HG03175 (cell line): ENCODE measurements around the gene TTYH3.
"Not testable (repeated sequence)": the region's sequence is repeated elsewhere in the genome, so short reads cannot be mapped to it uniquely, and the experiment has no call there.

Source experiments
- ATAC-seq: cut with Tn5 transposase; IDR thresholded peaks from one replicate; pipeline ENCODE4 v1.9.1; 2021; ENCODE audit warnings: mild to moderate bottlenecking, moderate library complexity; ENCODE audit not compliant: unreplicated experiment

TTYH3 gene

GRCh38 chr7:2680792-2681490 is 49.2 kb downstream of the TTYH3 start:
- ATAC-seq = no peak

GRCh38 chr7:2681929-2682799 is 50.4 kb downstream of the TTYH3 start:
- no peak for ATAC-seq

GRCh38 chr7:2684501-2684900 is 52.7 kb downstream of the TTYH3 start:
- no peak for ATAC-seq

- ATAC-seq = no peak
Observed at GRCh38 chr7:2686101-2686500, 54.3 kb downstream of the TTYH3 start.

GRCh38 chr7:2687338-2687869 is 55.6 kb downstream of the TTYH3 start:
- no peak for ATAC-seq

- ATAC-seq = no peak
Observed at GRCh38 chr7:2687881-2688318, 56.1 kb downstream of the TTYH3 start, which contains the start of gene AMZ1. Gene AMZ1, plus strand, starts transcription at chr7:2688202. Its CDS starts 12,250 bp downstream, at chr7:2700452.

- peak; percentile 79 for ATAC-seq
Observed at GRCh38 chr7:2688409-2689342, 56.9 kb downstream of the TTYH3 start.

- no peak for ATAC-seq
Observed at GRCh38 chr7:2689343-2689847, 57.6 kb downstream of the TTYH3 start.

GRCh38 chr7:2689951-2690705 is 58.3 kb downstream of the TTYH3 start:
- no peak for ATAC-seq

- ATAC-seq = no peak
Observed at GRCh38 chr7:2691011-2691707, 59.4 kb downstream of the TTYH3 start.

- not testable (repeated sequence) for ATAC-seq
Observed at GRCh38 chr7:2691932-2692439, 60.2 kb downstream of the TTYH3 start.

GRCh38 chr7:2692543-2692942 is 60.8 kb downstream of the TTYH3 start:
- no peak for ATAC-seq

- ATAC-seq = not testable (repeated sequence)
Observed at GRCh38 chr7:2693420-2694121, 61.8 kb downstream of the TTYH3 start.

- not testable (repeated sequence) for ATAC-seq
Observed at GRCh38 chr7:2694122-2694436, 62.3 kb downstream of the TTYH3 start.

- ATAC-seq = peak; percentile 95
Observed at GRCh38 chr7:2698581-2699288, 66.9 kb downstream of the TTYH3 start.

GRCh38 chr7:2699289-2699620 is 67.5 kb downstream of the TTYH3 start:
- ATAC-seq = no peak

GRCh38 chr7:2700141-2700850 is 68.5 kb downstream of the TTYH3 start:
- ATAC-seq = no peak
